Activated B cell treated with CpG ODN at 0.5 μM for 24 hours (primary cell): ENCODE data around the gene GBF1. TPM values are rescaled to one million over a fixed set of nuclear protein-coding genes. Genes with fewer than 3 reads are reported as not detected.

Source experiments
- ATAC-seq: fragments of 200-7000 bp; cut with Tn5 transposase; one replicate; pipeline ENCODE4 v1.10.0; 2021; ENCODE audit warnings: low read depth, mild to moderate bottlenecking, moderate library complexity
- CTCF ChIA-PET: fragments of 350-600 bp; sonication (Branson Sonifier 250); formaldehyde crosslinking; loops from one replicate; lab custom pipeline; 2021; ENCODE audit warnings: antibody characterized with exemption; lab: Charles Lee
- POLR2A ChIA-PET: fragments of 350-600 bp; sonication (Branson Sonifier 250); formaldehyde crosslinking; loops from one replicate; lab custom pipeline; 2021; ENCODE audit warnings: antibody characterized with exemption; lab: Charles Lee
- DNase-seq: peaks from one replicate; pipeline ENCODE4 v3.0.0; 2022
- H3K27ac Mint-ChIP-seq: one replicate; pipeline ENCODE4 v1.8.0; 2020; ENCODE audit warnings: mixed read lengths
- H3K27me3 Mint-ChIP-seq: one replicate; pipeline ENCODE4 v1.8.0; 2021; ENCODE audit warnings: mixed read lengths
- H3K36me3 Mint-ChIP-seq: one replicate; pipeline ENCODE4 v1.8.0; 2021; ENCODE audit warnings: low read depth, mixed read lengths
- H3K4me1 Mint-ChIP-seq: one replicate; pipeline ENCODE4 v1.8.0; 2021; ENCODE audit warnings: mixed read lengths
- H3K4me3 Mint-ChIP-seq: one replicate; pipeline ENCODE4 v1.8.0; 2020; ENCODE audit warnings: mild to moderate bottlenecking, mixed read lengths
- H3K9me3 Mint-ChIP-seq: one replicate; pipeline ENCODE4 v1.8.0; 2020; ENCODE audit warnings: mixed read lengths
- CTCF ChIP-seq: fragments of 200-600 bp; IDR thresholded peaks from one replicate; pipeline ENCODE4 v1.8.0; 2022; ENCODE audit warnings: antibody characterized with exemption, mild to moderate bottlenecking
- intact Hi-C: fragments of 100-400 bp; cut with micrococcal nuclease; formaldehyde crosslinking; loops from one replicate; pipeline ENCODE4 v1.15.1; 2024
- total RNA-seq: library from RNA; stranded (reverse); gene quantifications from 2 replicates; pipeline ENCODE4 v1.2.3, GENCODE V29; 2022

GBF1 gene
- total RNA-seq, 1 donor from 2014 or later: 44.3 TPM

- Mint-ChIP-seq H3K4me1 (peaks cover 54% of the 10 kb centered on the region), H3K27ac (peak overlapping the region; percentile 69), H3K9me3 (no peaks in the 10 kb centered on the region), H3K36me3 (peaks cover 76% of the 10 kb centered on the region), H3K27me3 (no peaks in the 10 kb centered on the region), H3K4me3 (peak overlapping the region; percentile 94)
- POLR2A ChIA-PET: interaction anchor here (1.1 to 15.2 kb wide), 11 partner anchors 5 to 169 kb away, joined by 3 to 305 read pairs (median 19); partner anchors contain the start of genes C10orf95, CUEDC2 and FBXL15
- CTCF ChIA-PET: interaction anchor here (1.1 to 2.6 kb wide), 9 partner anchors 10 to 169 kb away, joined by 3 to 24 read pairs (median 6); partner anchors contain the start of gene FBXL15
- TF ChIP-seq CTCF: no peak
- no peak for DNase-seq
- intact Hi-C loops: no loop called here
- ATAC-seq: no peak
These were observed 154.7 kb downstream of the GBF1 start for GRCh38 chr10:102400076-102400475.

- no peaks in the 10 kb centered on the region for H3K9me3 Mint-ChIP-seq
- H3K27ac Mint-ChIP-seq: peak overlapping the region; percentile 68
- CTCF ChIA-PET: interaction anchor here (1.7 to 2.6 kb wide), 5 partner anchors 11 to 170 kb away, joined by 5 to 24 read pairs (median 10); partner anchors contain the start of gene FBXL15
- POLR2A ChIA-PET: interaction anchor here (1.1 to 15.2 kb wide), 6 partner anchors 11 to 169 kb away, joined by 3 to 305 read pairs (median 23); partner anchors contain the start of genes C10orf95 and FBXL15
- no peaks in the 10 kb centered on the region for H3K27me3 Mint-ChIP-seq
- peaks cover 74% of the 10 kb centered on the region for H3K36me3 Mint-ChIP-seq
- peak overlapping the region; percentile 44 for H3K4me3 Mint-ChIP-seq
- TF ChIP-seq CTCF: no peak
- no peak for ATAC-seq
- DNase-seq: no peak
- H3K4me1 Mint-ChIP-seq: peaks cover 55% of the 10 kb centered on the region
- intact Hi-C loops: no loop called here
These were observed 155.4 kb downstream of the GBF1 start for GRCh38 chr10:102400598-102401341.

- Mint-ChIP-seq H3K4me3 (no peak overlapping the region), H3K36me3 (peaks cover 68% of the 10 kb centered on the region), H3K27me3 (no peaks in the 10 kb centered on the region), H3K27ac (no peak overlapping the region), H3K4me1 (peaks cover 53% of the 10 kb centered on the region), H3K9me3 (no peaks in the 10 kb centered on the region)
- CTCF ChIA-PET: no interaction called here
- no peak for TF ChIP-seq CTCF
- DNase-seq: no peak
- intact Hi-C loops: no loop called here
- POLR2A ChIA-PET: interaction anchor here (0.6 to 15.2 kb wide), 4 partner anchors 10 to 170 kb away, joined by 3 to 305 read pairs (median 55); partner anchors contain the start of gene FBXL15
- ATAC-seq: no peak
These were observed 156.0 kb downstream of the GBF1 start for GRCh38 chr10:102401342-102401654.

GRCh38 chr10:102401735-102402511 is 156.6 kb downstream of the GBF1 start:
- Mint-ChIP-seq H3K27ac (no peak overlapping the region), H3K4me3 (no peak overlapping the region), H3K36me3 (peaks cover 62% of the 10 kb centered on the region), H3K9me3 (no peaks in the 10 kb centered on the region), H3K4me1 (peaks cover 47% of the 10 kb centered on the region), H3K27me3 (peaks cover 2% of the 10 kb centered on the region)
- no peak for TF ChIP-seq CTCF
- ATAC-seq (no peak), DNase-seq (no peak)
- ChIA-PET POLR2A (interaction anchor here (0.6 to 15.2 kb wide), 6 partner anchors 6 to 1491 kb away, joined by 3 to 305 read pairs (median 54); partner anchors contain the start of genes FBXL15 and NFKB2), CTCF (no interaction called here)
- intact Hi-C loops: no loop called here
